B cell (primary cell): ENCODE measurements around the gene VKORC1. TPM values are rescaled to one million over a fixed set of nuclear protein-coding genes. Genes with fewer than 3 reads are reported as not detected.

Experiments used
- ATAC-seq: fragments of 200-7000 bp; cut with Tn5 transposase; one replicate; pipeline ENCODE4 v1.10.0; 2021; ENCODE audit warnings: low read depth, mild to moderate bottlenecking, moderate number of reproducible peaks, moderate library complexity
- CTCF ChIA-PET: fragments of 350-600 bp; sonication (Branson Sonifier 250); formaldehyde crosslinking; loops from one replicate; lab custom pipeline; 2021; ENCODE audit warnings: antibody characterized with exemption, inconsistent platforms; lab: Charles Lee
- POLR2A ChIA-PET: fragments of 350-600 bp; sonication (Branson Sonifier 250); formaldehyde crosslinking; loops from one replicate; lab custom pipeline; 2021; ENCODE audit warnings: antibody characterized with exemption; lab: Charles Lee
- DNase-seq: peaks from one replicate; pipeline ENCODE4 v3.0.0; 2013
- H2AFZ ChIP-seq: 2 replicates; pipeline ENCODE4 v1.6.1; 2012; ENCODE audit warnings: mild to moderate bottlenecking, low read depth, low read length; ENCODE audit not compliant: insufficient read depth, poor library complexity, severe bottlenecking
- H3K27ac ChIP-seq, 2 donors: 1 replicate in 1 of 2; 2 replicates in 1 of 2; pipeline ENCODE4 v1.5.1; 2012 to 2013; ENCODE audit warnings: low read length in 2 of 2, mild to moderate bottlenecking in 2 of 2, moderate library complexity in 1 of 2
- H3K27me3 ChIP-seq, 4 experiments: fragments of 200-600 bp in 1 of 4; sonication (generic) in 1 of 4; replicated peaks in 1 of 4; 1 replicate in 2 of 4; 2 replicates in 2 of 4; pipeline versions ENCODE4 v1.6.1 to v1.7.0; 2013 to 2016; ENCODE audit warnings: low read length in 3 of 4, mild to moderate bottlenecking in 2 of 4, mixed read lengths in 1 of 4, moderate library complexity in 1 of 4; ENCODE audit not compliant: insufficient read depth in 4 of 4, control insufficient read depth in 3 of 4; ENCODE audit errors: control extremely low read depth in 1 of 4
- H3K36me3 ChIP-seq, 2 experiments: replicated peaks in 1 of 2; 1 replicate in 1 of 2; 2 replicates in 1 of 2; pipeline versions ENCODE4 v1.6.1 to v1.7.1; 2013; ENCODE audit warnings: low read length in 1 of 2; ENCODE audit not compliant: insufficient read depth in 2 of 2, control insufficient read depth in 1 of 2; ENCODE audit errors: control extremely low read depth in 1 of 2, extremely low read depth in 1 of 2
- H3K4me1 ChIP-seq, 2 donors: fragments of 200-600 bp in 1 of 2; sonication (generic) in 1 of 2; 1 replicate in 1 of 2; 2 replicates in 1 of 2; pipeline versions ENCODE4 v1.5.1 to v1.6.1; 2013 to 2017; ENCODE audit warnings: low read length in 2 of 2; ENCODE audit not compliant: control insufficient read depth in 2 of 2, insufficient read depth in 2 of 2
- H3K4me2 ChIP-seq: replicated peaks from 2 replicates; pipeline ENCODE3; 2012; ENCODE audit warnings: mild to moderate bottlenecking, low read depth, low read length; ENCODE audit not compliant: poor library complexity, severe bottlenecking
- H3K4me3 ChIP-seq, 5 experiments: fragments of 200-600 bp in 1 of 5; sonication (generic) in 1 of 5; 1 replicate in 3 of 5; 2 replicates in 2 of 5; pipeline versions ENCODE4 v1.5.1 to v1.7.0; 2011 to 2016; ENCODE audit warnings: low read length in 4 of 5, mild to moderate bottlenecking in 4 of 5, low read depth in 2 of 5, control low read depth in 1 of 5, moderate library complexity in 1 of 5; ENCODE audit not compliant: insufficient read depth in 1 of 5; ENCODE audit errors: control extremely low read depth in 1 of 5, extremely low read depth in 1 of 5
- H3K79me2 ChIP-seq: fragments of 200-600 bp; sonication (generic); one replicate; pipeline ENCODE4 v1.6.0; 2016; ENCODE audit warnings: low read length; ENCODE audit not compliant: control insufficient read depth, insufficient read depth
- H3K9ac ChIP-seq: fragments of 200-600 bp; sonication (generic); 2 replicates; pipeline ENCODE4 v1.6.1; 2017; ENCODE audit warnings: mild to moderate bottlenecking, low read length, moderate library complexity
- H3K9me3 ChIP-seq, 3 donors: one replicate each; pipeline versions ENCODE4 v1.6.1 to v1.7.1; 2013; ENCODE audit warnings: low read length in 2 of 3; ENCODE audit not compliant: control insufficient read depth in 2 of 3, insufficient read depth in 1 of 3; ENCODE audit errors: control extremely low read depth in 1 of 3
- H4K20me1 ChIP-seq: 2 replicates; pipeline ENCODE4 v1.6.0; 2012; ENCODE audit warnings: mild to moderate bottlenecking, low read length; ENCODE audit not compliant: insufficient read depth, control insufficient read depth, poor library complexity, severe bottlenecking
- H3K27ac Mint-ChIP-seq: one replicate; pipeline ENCODE4 v1.8.0; 2021; ENCODE audit warnings: mixed read lengths
- H3K27me3 Mint-ChIP-seq: one replicate; pipeline ENCODE4 v1.8.0; 2021; ENCODE audit warnings: mixed read lengths
- H3K4me1 Mint-ChIP-seq: one replicate; pipeline ENCODE4 v1.8.0; 2021; ENCODE audit warnings: mixed read lengths
- H3K4me3 Mint-ChIP-seq: one replicate; pipeline ENCODE4 v1.8.0; 2021; ENCODE audit warnings: mixed read lengths
- H3K9me3 Mint-ChIP-seq: one replicate; pipeline ENCODE4 v1.8.0; 2022; ENCODE audit warnings: mixed read lengths; ENCODE audit not compliant: insufficient read depth
- EZH2 ChIP-seq: IDR thresholded peaks from 2 replicates; pipeline ENCODE4 v1.6.1; 2012; ENCODE audit warnings: borderline replicate concordance, low read depth, mild to moderate bottlenecking, moderate library complexity, low read length; ENCODE audit not compliant: insufficient read depth, poor library complexity, severe bottlenecking
- WGBS: methylation state at CpG from one replicate; pipeline ENCODE4 v1.1.5; 2013; ENCODE audit warnings: missing lambda C conversion rate; ENCODE audit not compliant: insufficient coverage; 5-methylcytosine and 5-hydroxymethylcytosine counted together
- intact Hi-C: fragments of 100-400 bp; cut with micrococcal nuclease; formaldehyde crosslinking; loops from one replicate; pipeline ENCODE4 v1.10.0; 2022
- polyA plus RNA-seq: library from polyadenylated mRNA; depleted of rRNA; stranded (reverse); fragments of >200 nt; gene quantifications from 2 replicates; pipeline ENCODE4 v1.2.3, GENCODE V29; 2012
- total RNA-seq, 2 donors: library from RNA; stranded (reverse); fragments of 120-200 nt in 1 of 2; gene quantifications; 1 replicate in 1 of 2; 2 replicates in 1 of 2; pipeline versions ENCODE4 v1.2.3 to v1.2.4, GENCODE V29; 2013 to 2022
- TF ChIP-seq, protein P1 (sequence below): fragments of 200-600 bp; IDR thresholded peaks from one replicate; pipeline ENCODE4 v1.8.0; 2022; ENCODE audit warnings: antibody characterized with exemption, mild to moderate bottlenecking

VKORC1 gene
- total and polyA plus RNA-seq, 2 donors (not counting 1 experiment from before 2014, with no cell fraction given), result 31.8 to 45.7 TPM

DNA sequence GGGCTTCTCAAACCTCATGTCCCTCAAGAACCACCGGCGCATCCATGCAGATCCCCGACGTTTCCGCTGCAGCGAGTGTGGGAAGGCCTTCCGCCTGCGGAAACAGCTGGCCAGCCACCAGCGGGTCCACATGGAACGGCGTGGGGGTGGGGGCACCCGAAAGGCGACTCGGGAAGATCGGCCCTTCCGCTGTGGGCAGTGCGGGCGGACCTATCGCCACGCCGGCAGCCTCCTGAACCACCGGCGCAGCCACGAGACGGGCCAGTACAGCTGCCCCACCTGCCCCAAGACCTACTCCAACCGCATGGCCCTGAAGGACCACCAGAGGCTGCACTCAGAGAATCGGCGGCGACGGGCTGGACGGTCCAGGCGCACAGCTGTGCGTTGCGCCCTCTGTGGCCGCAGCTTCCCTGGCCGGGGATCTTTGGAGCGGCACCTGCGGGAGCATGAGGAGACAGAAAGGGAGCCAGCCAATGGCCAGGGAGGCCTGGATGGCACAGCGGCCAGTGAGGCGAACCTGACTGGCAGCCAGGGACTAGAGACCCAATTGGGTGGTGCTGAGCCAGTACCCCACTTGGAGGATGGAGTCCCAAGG, 14.5 kb downstream of the VKORC1 start:
- H3K9me3 Mint-ChIP-seq, result no peaks in the 10 kb centered on the region
- TF ChIP-seq, protein P1, sequence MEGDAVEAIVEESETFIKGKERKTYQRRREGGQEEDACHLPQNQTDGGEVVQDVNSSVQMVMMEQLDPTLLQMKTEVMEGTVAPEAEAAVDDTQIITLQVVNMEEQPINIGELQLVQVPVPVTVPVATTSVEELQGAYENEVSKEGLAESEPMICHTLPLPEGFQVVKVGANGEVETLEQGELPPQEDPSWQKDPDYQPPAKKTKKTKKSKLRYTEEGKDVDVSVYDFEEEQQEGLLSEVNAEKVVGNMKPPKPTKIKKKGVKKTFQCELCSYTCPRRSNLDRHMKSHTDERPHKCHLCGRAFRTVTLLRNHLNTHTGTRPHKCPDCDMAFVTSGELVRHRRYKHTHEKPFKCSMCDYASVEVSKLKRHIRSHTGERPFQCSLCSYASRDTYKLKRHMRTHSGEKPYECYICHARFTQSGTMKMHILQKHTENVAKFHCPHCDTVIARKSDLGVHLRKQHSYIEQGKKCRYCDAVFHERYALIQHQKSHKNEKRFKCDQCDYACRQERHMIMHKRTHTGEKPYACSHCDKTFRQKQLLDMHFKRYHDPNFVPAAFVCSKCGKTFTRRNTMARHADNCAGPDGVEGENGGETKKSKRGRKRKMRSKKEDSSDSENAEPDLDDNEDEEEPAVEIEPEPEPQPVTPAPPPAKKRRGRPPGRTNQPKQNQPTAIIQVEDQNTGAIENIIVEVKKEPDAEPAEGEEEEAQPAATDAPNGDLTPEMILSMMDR, result no peak
- TF ChIP-seq EZH2, result no peak
- H3K27me3 Mint-ChIP-seq, result no peaks in the 10 kb centered on the region
- peaks cover 22% of the 10 kb centered on the region for H3K4me1 Mint-ChIP-seq
- Histone ChIP-seq H2AFZ (no peak overlapping the region), H3K27ac (no peak overlapping the region), H3K36me3 (peaks cover 0 to 60% of the 10 kb centered on the region in 2 experiments), H3K79me2 (peaks cover 69% of the 10 kb centered on the region), H3K9ac (no peak overlapping the region), H3K27me3 (no peaks in the 10 kb centered on the region), H4K20me1 (peaks cover 78% of the 10 kb centered on the region), H3K4me3 (no peak overlapping the region), H3K4me2 (no peak overlapping the region), H3K9me3 (no peaks in the 10 kb centered on the region), H3K4me1 (peaks cover 5 to 10% of the 10 kb centered on the region in 2 donors)
- no peak for ATAC-seq
- no peak for DNase-seq
- intact Hi-C loops, result no loop called here
- 97% methylated on average over 40 of the region's 40 CpGs for WGBS
- H3K27ac Mint-ChIP-seq, result no peak overlapping the region
- H3K4me3 Mint-ChIP-seq, result no peak overlapping the region
- CTCF ChIA-PET, result no interaction called here
- POLR2A ChIA-PET, result no interaction called here

DNA sequence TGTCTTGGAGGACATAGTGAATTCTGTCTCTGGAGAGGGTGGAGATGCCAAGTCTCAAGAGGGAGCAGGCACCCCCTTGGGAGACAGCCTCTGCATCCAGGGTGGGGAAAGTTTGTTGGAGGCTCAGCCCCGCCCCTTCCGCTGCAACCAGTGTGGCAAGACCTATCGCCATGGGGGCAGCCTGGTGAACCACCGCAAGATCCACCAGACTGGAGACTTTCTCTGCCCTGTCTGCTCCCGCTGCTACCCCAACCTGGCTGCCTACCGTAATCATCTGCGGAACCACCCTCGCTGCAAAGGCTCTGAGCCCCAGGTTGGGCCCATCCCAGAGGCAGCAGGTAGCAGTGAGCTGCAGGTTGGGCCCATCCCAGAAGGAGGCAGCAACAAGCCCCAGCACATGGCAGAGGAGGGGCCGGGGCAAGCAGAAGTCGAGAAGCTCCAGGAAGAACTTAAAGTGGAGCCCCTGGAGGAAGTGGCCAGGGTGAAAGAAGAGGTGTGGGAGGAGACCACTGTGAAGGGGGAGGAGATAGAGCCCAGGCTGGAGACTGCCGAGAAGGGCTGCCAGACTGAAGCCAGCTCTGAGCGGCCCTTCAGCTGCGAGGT, 15.2 kb downstream of the VKORC1 start:
- CTCF ChIA-PET, result no interaction called here
- H3K4me1 Mint-ChIP-seq, result peaks cover 28% of the 10 kb centered on the region
- Histone ChIP-seq H3K79me2 (peaks cover 72% of the 10 kb centered on the region), H3K4me3 (no peak overlapping the region), H3K4me1 (peaks cover 9 to 17% of the 10 kb centered on the region in 2 donors), H3K9ac (no peak overlapping the region), H2AFZ (no peak overlapping the region), H3K27me3 (no peaks in the 10 kb centered on the region), H3K36me3 (peaks cover 0 to 57% of the 10 kb centered on the region in 2 experiments), H3K4me2 (no peak overlapping the region), H4K20me1 (peaks cover 76% of the 10 kb centered on the region), H3K27ac (no peak overlapping the region), H3K9me3 (no peaks in the 10 kb centered on the region)
- H3K9me3 Mint-ChIP-seq, result no peaks in the 10 kb centered on the region
- ATAC-seq (no peak), DNase-seq (no peak)
- no peak overlapping the region for H3K4me3 Mint-ChIP-seq
- no peaks in the 10 kb centered on the region for H3K27me3 Mint-ChIP-seq
- WGBS, result 87% methylated on average over 13 of the region's 13 CpGs
- TF ChIP-seq, protein P1, result no peak
- TF ChIP-seq EZH2, result no peak
- POLR2A ChIA-PET, result no interaction called here
- H3K27ac Mint-ChIP-seq, result no peak overlapping the region
- intact Hi-C loops, result no loop called here
